Thyroid gland (tissue), 4 donors: ENCODE results near the gene NFASC.

Source experiments
- CTCF ChIP-seq, 6 experiments: fragments of 200-600 bp in 3 of 6; fragments of 450-650 bp in 3 of 6; sonication (generic) in 3 of 6; IDR thresholded peaks; one replicate each; pipeline ENCODE4 v1.5.1; 2016 to 2019; ENCODE audit warnings: antibody characterized with exemption in 6 of 6, mild to moderate bottlenecking in 2 of 6, inconsistent platforms in 1 of 6, moderate library complexity in 1 of 6
- POLR2A ChIP-seq, 2 donors: fragments of 450-650 bp; IDR thresholded peaks; one replicate each; pipeline ENCODE4 v1.6.1; 2017; ENCODE audit warnings: antibody characterized with exemption in 2 of 2, mild to moderate bottlenecking in 2 of 2, moderate library complexity in 1 of 2

- TF ChIP-seq CTCF (IDR thresholded peaks at IDR 0.05) = no peak
- no peak for TF ChIP-seq POLR2A (IDR thresholded peaks at IDR 0.05)
Observed at GRCh38 chr1:205002705-205003104, 132.0 kb downstream of the NFASC start.
